ENCODE measurements around the gene EHF.

Gene EHF

GRCh38 chr11:34649597-34649996 lies 28.7 kb downstream of the EHF start:
- no peak for TF ChIP-seq CTCF (conservative IDR thresholded peaks at IDR 0.05; ENCODE audit: control insufficient read depth, insufficient read depth, low read depth, low read length)
- no peak for DNase-seq (ENCODE audit: low read depth)
- no peak overlapping the region for H3K4me3 ChIP-seq (ENCODE audit: control insufficient read depth, low read depth, low read length)

- no peak for TF ChIP-seq CTCF (conservative IDR thresholded peaks at IDR 0.05; ENCODE audit: control insufficient read depth, insufficient read depth, low read depth, low read length)
- peak; percentile 45 for DNase-seq (ENCODE audit: low read depth)
- no peak overlapping the region for H3K4me3 ChIP-seq (ENCODE audit: control insufficient read depth, low read depth, low read length)
Observed at GRCh38 chr11:34650528-34650927, 29.6 kb downstream of the EHF start.

GRCh38 chr11:34651551-34651950 lies 30.7 kb downstream of the EHF start:
- no peak overlapping the region for H3K4me3 ChIP-seq (ENCODE audit: control insufficient read depth, low read depth, low read length)
- TF ChIP-seq CTCF (conservative IDR thresholded peaks at IDR 0.05; ENCODE audit: control insufficient read depth, insufficient read depth, low read depth, low read length): no peak
- no peak for DNase-seq (ENCODE audit: low read depth)

- TF ChIP-seq CTCF (conservative IDR thresholded peaks at IDR 0.05; ENCODE audit: control insufficient read depth, insufficient read depth, low read depth, low read length): no peak
- H3K4me3 ChIP-seq (ENCODE audit: control insufficient read depth, low read depth, low read length): no peak overlapping the region
- no peak for DNase-seq (ENCODE audit: low read depth)
Observed at GRCh38 chr11:34652191-34652973, 31.5 kb downstream of the EHF start.

- H3K4me3 ChIP-seq (ENCODE audit: control insufficient read depth, low read depth, low read length): no peak overlapping the region
- TF ChIP-seq CTCF (conservative IDR thresholded peaks at IDR 0.05; ENCODE audit: control insufficient read depth, insufficient read depth, low read depth, low read length): no peak
- no peak for DNase-seq (ENCODE audit: low read depth)
Observed at GRCh38 chr11:34653031-34653430, 32.1 kb downstream of the EHF start.

GRCh38 chr11:34653851-34654482 lies 33.1 kb downstream of the EHF start:
- no peak overlapping the region for H3K4me3 ChIP-seq (ENCODE audit: control insufficient read depth, low read depth, low read length)
- TF ChIP-seq CTCF (conservative IDR thresholded peaks at IDR 0.05; ENCODE audit: control insufficient read depth, insufficient read depth, low read depth, low read length): peak; percentile 6
- DNase-seq (ENCODE audit: low read depth): peak; percentile 95

Measured in fibroblast of mammary gland (primary cell).